GM12872 (cell line): ENCODE results near the gene ADAMTS9.

Experiments
- TF ChIP-seq, protein P1 (sequence below): IDR thresholded peaks from 3 replicates; pipeline ENCODE4 v1.5.1; 2011; ENCODE audit warnings: low read depth, mild to moderate bottlenecking, low read length, moderate library complexity; ENCODE audit not compliant: insufficient read depth

The ADAMTS9 gene

DNA sequence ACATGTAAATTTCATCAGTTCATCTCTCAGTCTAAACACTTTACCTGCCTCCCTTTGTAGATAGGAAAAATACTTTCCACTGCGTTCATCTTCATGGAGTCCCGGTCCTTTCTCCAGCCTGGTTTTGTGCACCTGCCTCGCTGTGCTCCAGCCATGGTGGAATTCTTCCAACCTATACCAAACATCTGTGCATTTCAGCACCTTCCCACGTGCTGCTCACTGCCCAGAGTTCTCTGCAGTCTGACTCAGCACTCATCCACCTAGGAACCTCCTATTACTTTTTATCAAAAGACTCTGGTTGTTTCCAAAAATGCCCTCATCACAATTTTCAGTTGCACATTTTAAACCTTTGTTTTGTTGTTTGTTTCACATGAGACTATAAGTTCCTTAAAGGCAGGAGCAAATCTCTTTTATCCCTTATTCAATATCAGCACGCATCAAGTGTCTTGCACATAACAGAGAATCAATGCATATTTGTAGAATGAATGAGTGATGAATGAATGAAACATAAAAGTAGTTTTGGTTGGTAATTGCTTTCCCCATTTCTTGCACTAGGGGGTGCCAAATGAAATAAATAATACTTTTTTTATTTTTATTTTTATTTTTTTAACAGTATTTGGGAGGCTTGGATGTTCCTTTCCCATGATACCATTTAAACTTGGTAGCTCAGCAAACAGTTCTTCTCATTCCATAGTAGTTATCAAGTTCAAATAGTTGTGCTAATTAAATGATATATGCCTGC, 30.2 kb upstream of the ADAMTS9 start:
- TF ChIP-seq, protein P1, sequence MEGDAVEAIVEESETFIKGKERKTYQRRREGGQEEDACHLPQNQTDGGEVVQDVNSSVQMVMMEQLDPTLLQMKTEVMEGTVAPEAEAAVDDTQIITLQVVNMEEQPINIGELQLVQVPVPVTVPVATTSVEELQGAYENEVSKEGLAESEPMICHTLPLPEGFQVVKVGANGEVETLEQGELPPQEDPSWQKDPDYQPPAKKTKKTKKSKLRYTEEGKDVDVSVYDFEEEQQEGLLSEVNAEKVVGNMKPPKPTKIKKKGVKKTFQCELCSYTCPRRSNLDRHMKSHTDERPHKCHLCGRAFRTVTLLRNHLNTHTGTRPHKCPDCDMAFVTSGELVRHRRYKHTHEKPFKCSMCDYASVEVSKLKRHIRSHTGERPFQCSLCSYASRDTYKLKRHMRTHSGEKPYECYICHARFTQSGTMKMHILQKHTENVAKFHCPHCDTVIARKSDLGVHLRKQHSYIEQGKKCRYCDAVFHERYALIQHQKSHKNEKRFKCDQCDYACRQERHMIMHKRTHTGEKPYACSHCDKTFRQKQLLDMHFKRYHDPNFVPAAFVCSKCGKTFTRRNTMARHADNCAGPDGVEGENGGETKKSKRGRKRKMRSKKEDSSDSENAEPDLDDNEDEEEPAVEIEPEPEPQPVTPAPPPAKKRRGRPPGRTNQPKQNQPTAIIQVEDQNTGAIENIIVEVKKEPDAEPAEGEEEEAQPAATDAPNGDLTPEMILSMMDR: 0 out of 3 replicates have a peak, but pooled peaks have one; percentile 7

DNA sequence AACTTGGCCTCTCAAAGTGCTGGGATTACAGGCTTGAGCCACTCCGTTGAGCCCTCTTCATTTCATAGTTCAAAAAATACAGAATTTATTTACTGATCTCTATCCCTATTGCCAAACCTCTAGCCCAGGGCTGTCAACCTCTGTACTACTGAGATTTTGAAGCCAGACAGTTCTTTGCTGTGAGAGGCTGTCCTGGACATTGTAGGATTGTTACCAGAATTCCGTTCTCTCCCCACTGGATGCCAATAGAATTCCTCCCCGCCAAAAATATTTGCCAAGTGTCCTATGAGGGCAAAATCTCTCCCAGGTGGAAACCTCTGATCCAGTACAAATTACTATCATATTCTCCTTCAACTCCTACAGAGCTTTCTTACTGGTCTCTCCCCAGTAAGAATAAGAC, 29.6 kb upstream of the ADAMTS9 start:
- TF ChIP-seq, protein P1: no peak

DNA sequence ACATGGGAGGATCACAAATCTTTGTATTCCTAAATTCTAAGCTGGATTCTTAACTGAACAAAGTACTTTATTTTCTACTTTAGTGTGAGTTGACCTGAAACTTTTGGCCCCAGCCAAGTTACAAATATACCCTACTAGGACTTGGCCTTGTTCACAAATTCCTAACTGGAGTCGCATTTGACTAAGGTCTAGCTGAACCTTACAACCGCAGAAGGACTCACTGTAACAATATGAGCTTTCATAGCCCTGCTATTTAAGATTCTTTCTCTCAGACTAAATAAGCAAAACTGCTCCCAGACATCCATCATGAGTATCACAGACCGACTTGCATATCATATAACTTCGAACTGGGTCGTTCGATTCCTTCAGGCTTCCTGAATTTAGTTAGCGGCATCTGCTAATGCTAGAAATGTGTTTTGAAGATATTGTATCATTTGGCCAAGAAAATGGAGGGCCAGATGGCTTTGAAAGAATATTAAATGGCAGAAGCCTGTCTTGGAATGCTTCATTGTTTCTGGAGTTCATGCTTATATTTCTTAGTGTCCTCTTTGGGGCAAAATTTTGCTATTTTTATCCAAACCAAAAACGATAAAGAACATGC, 28.4 kb upstream of the ADAMTS9 start:
- TF ChIP-seq, protein P1: no peak

- TF ChIP-seq, protein P1: no peak
Measured at GRCh38 chr3:64715211-64715982, 27.6 kb upstream of the ADAMTS9 start.

- TF ChIP-seq, protein P1: no peak
Measured at GRCh38 chr3:64708456-64708855, 20.7 kb upstream of the ADAMTS9 start.

- TF ChIP-seq, protein P1: no peak
Measured at GRCh38 chr3:64705946-64706345, 18.1 kb upstream of the ADAMTS9 start.

GRCh38 chr3:64696896-64697295, 9.1 kb upstream of the ADAMTS9 start:
- TF ChIP-seq, protein P1: no peak
